Endodermal cell (in vitro differentiated cells): Measurements from ENCODE around the gene C1orf167. TPM values are rescaled to one million over a fixed set of nuclear protein-coding genes. Genes with fewer than 3 reads are reported as not detected.
A peak's percentile ranks its signal among the peaks of the same experiment; 100 is the strongest.

Source experiments
- DNase-seq: peaks from one replicate; pipeline ENCODE4 v3.0.0-alpha.2; 2017
- H3K27ac ChIP-seq: 2 replicates; pipeline ENCODE4 v1.5.1; 2013; ENCODE audit warnings: mild to moderate bottlenecking, low read depth, low read length, moderate library complexity
- H3K27me3 ChIP-seq: 2 replicates; pipeline ENCODE4 v1.6.1; 2013; ENCODE audit warnings: mild to moderate bottlenecking, low read length, moderate library complexity; ENCODE audit not compliant: insufficient read depth, control insufficient read depth, poor library complexity, severe bottlenecking
- H3K36me3 ChIP-seq: 2 replicates; pipeline ENCODE4 v1.7.0; 2013; ENCODE audit warnings: mild to moderate bottlenecking, low read length, moderate library complexity; ENCODE audit not compliant: control insufficient read depth, insufficient read depth
- H3K4me1 ChIP-seq: one replicate; pipeline ENCODE4 v1.7.0; 2013; ENCODE audit warnings: low read length; ENCODE audit not compliant: control insufficient read depth, insufficient read depth
- H3K4me3 ChIP-seq: 2 replicates; pipeline ENCODE4 v1.5.1; 2013; ENCODE audit warnings: mild to moderate bottlenecking, low read length, moderate library complexity
- H3K9ac ChIP-seq: 2 replicates; pipeline ENCODE4 v1.6.1; 2013; ENCODE audit warnings: mild to moderate bottlenecking, low read length, moderate library complexity; ENCODE audit not compliant: poor library complexity, severe bottlenecking; ENCODE audit errors: extremely low read depth
- H3K9me3 ChIP-seq: 2 replicates; pipeline ENCODE4 v1.6.1; 2013; ENCODE audit warnings: mild to moderate bottlenecking, low read length, moderate library complexity; ENCODE audit not compliant: control insufficient read depth
- H3K27ac Mint-ChIP-seq: 2 replicates; pipeline ENCODE4 v1.8.0; 2020; ENCODE audit warnings: mixed read lengths
- H3K27me3 Mint-ChIP-seq: 2 replicates; pipeline ENCODE4 v1.8.0; 2021; ENCODE audit warnings: mild to moderate bottlenecking, mixed read lengths; ENCODE audit not compliant: insufficient read depth
- H3K36me3 Mint-ChIP-seq: 2 replicates; pipeline ENCODE4 v1.8.0; 2020; ENCODE audit warnings: low read depth, mixed read lengths
- H3K4me1 Mint-ChIP-seq: 2 replicates; pipeline ENCODE4 v1.8.0; 2020; ENCODE audit warnings: mixed read lengths
- H3K4me3 Mint-ChIP-seq: 2 replicates; pipeline ENCODE4 v1.8.0; 2020; ENCODE audit warnings: mild to moderate bottlenecking, moderate library complexity, mixed read lengths
- H3K9me3 Mint-ChIP-seq: 2 replicates; pipeline ENCODE4 v1.8.0; 2020; ENCODE audit warnings: mild to moderate bottlenecking, mixed read lengths
- WGBS, 2 experiments: methylation state at CpG; one replicate each; pipeline versions ENCODE4 v1.1.5 to v1.1.7; 2013; ENCODE audit warnings: missing lambda C conversion rate in 2 of 2, mixed read lengths in 1 of 2; ENCODE audit not compliant: insufficient coverage in 1 of 2, insufficient read length in 1 of 2; 5-methylcytosine and 5-hydroxymethylcytosine counted together
- total RNA-seq, 2 donors: library from RNA; stranded (reverse); fragmentation: NEBNext Ultra II Directional in 1 of 2; extraction: Animal tissue kit (Norgen Biotek cat#: 25700) in 1 of 2; gene quantifications; 2 replicates in 1 of 2; 3 replicates in 1 of 2; pipeline ENCODE4 v1.2.1, GENCODE V29; 2021
- TF ChIP-seq, protein P1 (sequence below): fragments of 200-600 bp; sonication (generic); conservative IDR thresholded peaks from 2 replicates; pipeline ENCODE4 v1.5.0; 2021; ENCODE audit warnings: antibody characterized with exemption, mild to moderate bottlenecking

The C1orf167 gene
- total RNA-seq, 2 donors from 2014 or later = 0.95 to 1.4 TPM

DNA sequence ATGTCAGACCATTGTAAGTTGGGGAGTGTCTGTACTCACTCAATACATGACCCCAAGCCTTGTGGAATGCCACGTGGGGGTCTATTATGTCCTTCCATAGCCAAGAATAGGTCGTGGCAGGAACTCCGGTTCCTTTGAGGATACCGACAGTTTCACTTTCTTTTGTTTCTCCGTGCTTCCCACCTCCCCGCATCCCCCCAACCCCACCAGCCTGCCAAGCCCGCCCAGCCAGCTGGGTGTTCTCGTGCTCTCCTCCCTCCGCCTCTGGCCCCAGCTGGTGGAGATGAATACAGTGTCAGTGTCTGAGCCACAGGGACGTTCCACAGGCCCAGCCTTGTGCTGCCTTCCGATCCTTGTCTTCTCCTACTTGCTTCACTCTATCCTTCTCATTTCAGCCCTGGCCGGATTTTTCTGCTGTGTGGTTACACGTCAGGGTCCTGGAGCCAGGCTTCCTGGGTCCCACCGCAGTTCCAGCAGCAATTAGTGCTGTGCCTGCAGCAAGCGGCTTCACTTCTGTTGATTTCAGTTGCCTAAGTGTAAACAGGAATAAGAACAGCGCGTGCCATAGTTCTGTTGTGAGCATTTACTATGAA is 30.2 kb upstream of the C1orf167 start:
- Histone ChIP-seq H3K27me3 (no peaks in the 10 kb centered on the region), H3K9ac (no peak overlapping the region), H3K4me3 (no peak overlapping the region), H3K9me3 (no peaks in the 10 kb centered on the region), H3K4me1 (no peaks in the 10 kb centered on the region), H3K36me3 (no peaks in the 10 kb centered on the region), H3K27ac (peak overlapping the region; percentile 79)
- Mint-ChIP-seq H3K4me3 (no peak overlapping the region), H3K27ac (peak overlapping the region; percentile 41), H3K27me3 (peaks cover 1% of the 10 kb centered on the region), H3K36me3 (no peaks in the 10 kb centered on the region), H3K4me1 (peaks cover 22% of the 10 kb centered on the region), H3K9me3 (no peaks in the 10 kb centered on the region)
- peak; percentile 80 for DNase-seq
- TF ChIP-seq, protein P1, sequence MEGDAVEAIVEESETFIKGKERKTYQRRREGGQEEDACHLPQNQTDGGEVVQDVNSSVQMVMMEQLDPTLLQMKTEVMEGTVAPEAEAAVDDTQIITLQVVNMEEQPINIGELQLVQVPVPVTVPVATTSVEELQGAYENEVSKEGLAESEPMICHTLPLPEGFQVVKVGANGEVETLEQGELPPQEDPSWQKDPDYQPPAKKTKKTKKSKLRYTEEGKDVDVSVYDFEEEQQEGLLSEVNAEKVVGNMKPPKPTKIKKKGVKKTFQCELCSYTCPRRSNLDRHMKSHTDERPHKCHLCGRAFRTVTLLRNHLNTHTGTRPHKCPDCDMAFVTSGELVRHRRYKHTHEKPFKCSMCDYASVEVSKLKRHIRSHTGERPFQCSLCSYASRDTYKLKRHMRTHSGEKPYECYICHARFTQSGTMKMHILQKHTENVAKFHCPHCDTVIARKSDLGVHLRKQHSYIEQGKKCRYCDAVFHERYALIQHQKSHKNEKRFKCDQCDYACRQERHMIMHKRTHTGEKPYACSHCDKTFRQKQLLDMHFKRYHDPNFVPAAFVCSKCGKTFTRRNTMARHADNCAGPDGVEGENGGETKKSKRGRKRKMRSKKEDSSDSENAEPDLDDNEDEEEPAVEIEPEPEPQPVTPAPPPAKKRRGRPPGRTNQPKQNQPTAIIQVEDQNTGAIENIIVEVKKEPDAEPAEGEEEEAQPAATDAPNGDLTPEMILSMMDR = no peak
- WGBS, 2 experiments = 47 to 60% methylated on average over 14 to 16 of the region's 17 CpGs

DNA sequence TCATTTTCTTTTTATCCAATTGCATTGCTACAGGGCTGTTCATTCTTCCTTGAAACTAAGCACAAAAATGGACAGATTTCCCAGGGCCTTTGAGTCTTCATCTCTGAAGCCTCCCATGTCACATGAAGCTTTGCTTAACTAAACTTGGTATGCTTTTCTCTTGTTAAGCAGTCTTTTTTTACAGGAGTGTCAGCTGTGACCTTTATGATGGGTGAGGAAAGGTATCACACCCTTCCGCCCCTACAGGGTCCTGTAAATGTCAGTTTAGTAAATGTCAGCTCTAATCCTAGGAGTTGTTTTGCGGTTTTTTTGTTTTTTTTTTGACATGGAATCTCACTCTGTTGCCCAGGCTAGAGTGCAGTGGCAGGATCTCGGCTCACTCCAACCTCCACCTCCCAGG is 28.7 kb upstream of the C1orf167 start:
- H3K9ac ChIP-seq = no peak overlapping the region
- H3K4me3 Mint-ChIP-seq = no peak overlapping the region
- TF ChIP-seq, protein P1 = no peak
- no peak overlapping the region for H3K27ac ChIP-seq
- WGBS, 2 experiments = 79 to 89% methylated on average over 2 to 3 of the region's 3 CpGs
- no peaks in the 10 kb centered on the region for H3K4me1 ChIP-seq
- H3K36me3 ChIP-seq = no peaks in the 10 kb centered on the region
- H3K27ac Mint-ChIP-seq = no peak overlapping the region
- H3K4me3 ChIP-seq = no peak overlapping the region
- H3K36me3 Mint-ChIP-seq = no peaks in the 10 kb centered on the region
- no peaks in the 10 kb centered on the region for H3K9me3 ChIP-seq
- H3K27me3 Mint-ChIP-seq = peaks cover 1% of the 10 kb centered on the region
- no peak for DNase-seq
- no peaks in the 10 kb centered on the region for H3K27me3 ChIP-seq
- peaks cover 28% of the 10 kb centered on the region for H3K4me1 Mint-ChIP-seq
- no peaks in the 10 kb centered on the region for H3K9me3 Mint-ChIP-seq

DNA sequence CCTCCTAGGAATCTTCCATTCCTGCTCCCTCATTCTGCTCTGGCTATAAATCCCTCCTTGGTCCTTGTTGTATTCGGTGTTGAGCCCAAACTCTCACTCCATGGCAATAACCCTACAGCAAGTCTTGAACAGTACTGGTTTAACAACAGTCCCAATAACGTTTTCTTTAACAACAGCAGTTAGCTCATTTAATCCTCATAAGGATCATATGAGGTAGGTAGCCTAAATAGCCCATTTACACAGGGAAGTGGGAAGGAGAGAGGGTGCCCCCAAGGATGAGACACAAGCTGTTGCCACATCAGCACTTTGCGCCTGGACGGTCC is 26.5 kb upstream of the C1orf167 start:
- H3K9me3 Mint-ChIP-seq = no peaks in the 10 kb centered on the region
- Histone ChIP-seq H3K4me1 (no peaks in the 10 kb centered on the region), H3K9ac (no peak overlapping the region), H3K4me3 (peak overlapping the region; percentile 91), H3K36me3 (no peaks in the 10 kb centered on the region), H3K27ac (peak overlapping the region; percentile 57), H3K9me3 (no peaks in the 10 kb centered on the region), H3K27me3 (no peaks in the 10 kb centered on the region)
- DNase-seq = no peak
- peak overlapping the region; percentile 93 for H3K27ac Mint-ChIP-seq
- TF ChIP-seq, protein P1 = no peak
- peaks cover 1% of the 10 kb centered on the region for H3K27me3 Mint-ChIP-seq
- 46 to 53% methylated on average over 2 to 4 of the region's 4 CpGs for WGBS, 2 experiments
- H3K4me3 Mint-ChIP-seq = peak overlapping the region; percentile 91
- no peaks in the 10 kb centered on the region for H3K36me3 Mint-ChIP-seq
- H3K4me1 Mint-ChIP-seq = peaks cover 17% of the 10 kb centered on the region
